ENCODE data around the gene ZNF555.

GRCh38 chr19:2847507-2847906, 6.2 kb downstream of the ZNF555 start:
- TF ChIP-seq, protein P1, sequence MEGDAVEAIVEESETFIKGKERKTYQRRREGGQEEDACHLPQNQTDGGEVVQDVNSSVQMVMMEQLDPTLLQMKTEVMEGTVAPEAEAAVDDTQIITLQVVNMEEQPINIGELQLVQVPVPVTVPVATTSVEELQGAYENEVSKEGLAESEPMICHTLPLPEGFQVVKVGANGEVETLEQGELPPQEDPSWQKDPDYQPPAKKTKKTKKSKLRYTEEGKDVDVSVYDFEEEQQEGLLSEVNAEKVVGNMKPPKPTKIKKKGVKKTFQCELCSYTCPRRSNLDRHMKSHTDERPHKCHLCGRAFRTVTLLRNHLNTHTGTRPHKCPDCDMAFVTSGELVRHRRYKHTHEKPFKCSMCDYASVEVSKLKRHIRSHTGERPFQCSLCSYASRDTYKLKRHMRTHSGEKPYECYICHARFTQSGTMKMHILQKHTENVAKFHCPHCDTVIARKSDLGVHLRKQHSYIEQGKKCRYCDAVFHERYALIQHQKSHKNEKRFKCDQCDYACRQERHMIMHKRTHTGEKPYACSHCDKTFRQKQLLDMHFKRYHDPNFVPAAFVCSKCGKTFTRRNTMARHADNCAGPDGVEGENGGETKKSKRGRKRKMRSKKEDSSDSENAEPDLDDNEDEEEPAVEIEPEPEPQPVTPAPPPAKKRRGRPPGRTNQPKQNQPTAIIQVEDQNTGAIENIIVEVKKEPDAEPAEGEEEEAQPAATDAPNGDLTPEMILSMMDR (IDR thresholded peaks at IDR 0.05): no peak
- TF ChIP-seq POLR2AphosphoS2 (conservative IDR thresholded peaks at IDR 0.05; ENCODE audit: low read length) (no peak), POLR2A (IDR thresholded peaks at IDR 0.05; ENCODE audit: low read length) (no peak), ZC3H11A (IDR thresholded peaks at IDR 0.05) (no peak), NFE2L2 (conservative IDR thresholded peaks at IDR 0.05; ENCODE audit: low read length) (no peak), EP300 (IDR thresholded peaks at IDR 0.05) (no peak), MYC (IDR thresholded peaks at IDR 0.05; ENCODE audit: borderline replicate concordance, low read length) (no peak)

All from A549 (cell line).